Heart left ventricle (tissue), 13 donors: ENCODE results near the gene ROM1.
A peak's percentile ranks its signal among the peaks of the same experiment; 100 is the strongest.

Source experiments
- POLR2A ChIP-seq, 2 donors: fragments of 450-650 bp; IDR thresholded peaks; one replicate each; pipeline ENCODE4 v1.6.1; 2017; ENCODE audit warnings: antibody characterized with exemption in 2 of 2, mild to moderate bottlenecking in 2 of 2, moderate library complexity in 2 of 2
- TF ChIP-seq, protein P1 (sequence below), 12 donors: fragments of 200-600 bp; sonication (generic) in 4 of 12; IDR thresholded peaks; one replicate each; pipeline versions ENCODE4 v1.5.0 to v1.8.0; 2018 to 2022; ENCODE audit warnings: antibody characterized with exemption in 12 of 12, mild to moderate bottlenecking in 5 of 12
- donor health status: ischemic (EF 13 %, LVEDD 7.1; RV severe dilation, severe dysfunction).
- donor health status: DM: no; HTN: yes; CAD: no.
- donor health status: DM: no; HTN: no; CAD: no.
- donor health status: ischemic (EF 25% LVEDD 6.9; RV normal size, moderate dysfunction).
- donor health status: ischemic (EF 25% LVEDD 5.7; RV mildly dilated, moderate dysfunction).
- donor health status: ischemic (EF 35%, LVEDD 5.7; RV mildly dilated, moderate dysfunction).
- donor health status: nonischemic (EF 11% LVEDD 7.7; RV severe dilation, severe dysfunction).
- donor health status: DM: yes; HTN: yes; CAD: no.
- donor health status: PGD.
- donor health status: ischemic (EF 29% LVEDD 5.4; RV normal size, mild dysfunction).
- donor health status: nonischemic (EF 23%, LVEDD 6.1; RV moderate dilation, normal function).

DNA sequence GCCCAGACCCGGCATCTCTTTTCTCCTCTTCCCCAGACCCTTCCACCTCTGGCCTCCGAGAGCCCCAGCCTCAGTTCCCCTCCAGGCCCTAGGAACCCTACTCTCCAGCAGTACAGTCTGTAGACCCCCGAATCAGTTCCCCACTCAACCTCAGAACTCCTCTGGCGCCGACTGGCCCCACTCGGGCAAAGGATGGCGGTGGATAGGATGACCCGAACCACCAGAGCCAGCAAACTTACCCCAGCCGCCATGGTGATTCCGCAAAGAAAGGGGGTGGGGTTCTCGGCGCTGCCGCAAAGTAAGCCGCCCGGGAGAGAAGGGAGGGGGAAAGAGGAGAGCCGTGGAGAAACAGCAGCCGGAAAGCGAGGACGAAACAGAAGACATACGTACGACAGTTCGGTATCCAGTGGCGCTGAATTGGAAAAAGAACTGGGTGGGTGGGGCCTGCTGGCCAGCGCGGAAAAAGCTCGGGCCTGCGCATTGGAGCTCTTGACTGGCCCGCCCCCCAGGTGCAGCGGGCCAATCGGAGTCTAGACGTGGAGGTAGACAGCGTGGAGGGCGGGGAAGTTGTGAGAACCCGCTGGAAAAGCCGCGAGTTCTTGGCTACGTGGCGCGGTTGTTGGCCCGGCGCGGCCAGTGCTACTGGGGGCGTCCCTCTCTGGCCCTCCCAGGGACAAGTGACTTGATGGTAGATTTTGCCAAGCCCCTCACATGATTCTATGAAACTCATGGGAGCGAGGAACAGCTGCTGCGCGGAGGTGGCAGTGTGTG is 39.3 kb upstream of the ROM1 start, which contains the start of gene EEF1G:
- TF ChIP-seq, protein P1, sequence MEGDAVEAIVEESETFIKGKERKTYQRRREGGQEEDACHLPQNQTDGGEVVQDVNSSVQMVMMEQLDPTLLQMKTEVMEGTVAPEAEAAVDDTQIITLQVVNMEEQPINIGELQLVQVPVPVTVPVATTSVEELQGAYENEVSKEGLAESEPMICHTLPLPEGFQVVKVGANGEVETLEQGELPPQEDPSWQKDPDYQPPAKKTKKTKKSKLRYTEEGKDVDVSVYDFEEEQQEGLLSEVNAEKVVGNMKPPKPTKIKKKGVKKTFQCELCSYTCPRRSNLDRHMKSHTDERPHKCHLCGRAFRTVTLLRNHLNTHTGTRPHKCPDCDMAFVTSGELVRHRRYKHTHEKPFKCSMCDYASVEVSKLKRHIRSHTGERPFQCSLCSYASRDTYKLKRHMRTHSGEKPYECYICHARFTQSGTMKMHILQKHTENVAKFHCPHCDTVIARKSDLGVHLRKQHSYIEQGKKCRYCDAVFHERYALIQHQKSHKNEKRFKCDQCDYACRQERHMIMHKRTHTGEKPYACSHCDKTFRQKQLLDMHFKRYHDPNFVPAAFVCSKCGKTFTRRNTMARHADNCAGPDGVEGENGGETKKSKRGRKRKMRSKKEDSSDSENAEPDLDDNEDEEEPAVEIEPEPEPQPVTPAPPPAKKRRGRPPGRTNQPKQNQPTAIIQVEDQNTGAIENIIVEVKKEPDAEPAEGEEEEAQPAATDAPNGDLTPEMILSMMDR (IDR thresholded peaks at IDR 0.05) = no peak
- peak; percentile 33 to 95 for TF ChIP-seq POLR2A (IDR thresholded peaks at IDR 0.05)
